Measurements from ENCODE around the gene MAP2K5.

The MAP2K5 gene

GRCh38 chr15:67646847-67647246, 104.3 kb downstream of the MAP2K5 start:
- TF ChIP-seq TSHZ2 (CRISPR knock-in tag; IDR thresholded peaks at IDR 0.05) (no peak), CREB5 (CRISPR knock-in tag; IDR thresholded peaks at IDR 0.05; ENCODE audit: low read depth) (no peak), POU6F1 (CRISPR knock-in tag; IDR thresholded peaks at IDR 0.05; ENCODE audit: borderline replicate concordance, low read depth) (no peak), BACH2 (CRISPR knock-in tag; IDR thresholded peaks at IDR 0.05; ENCODE audit: borderline replicate concordance) (no peak), CSDC2 (CRISPR knock-in tag; IDR thresholded peaks at IDR 0.05) (no peak), SNAI2 (CRISPR knock-in tag; IDR thresholded peaks at IDR 0.05) (no peak)
- no peak for ATAC-seq

GRCh38 chr15:67652586-67652985, 110.1 kb downstream of the MAP2K5 start:
- TF ChIP-seq CSDC2 (CRISPR knock-in tag; IDR thresholded peaks at IDR 0.05): no peak
- no peak for TF ChIP-seq ESRRG (CRISPR knock-in tag; IDR thresholded peaks at IDR 0.05)
- TF ChIP-seq RARB (CRISPR knock-in tag; IDR thresholded peaks at IDR 0.05): no peak
- TF ChIP-seq PATZ1 (CRISPR knock-in tag; IDR thresholded peaks at IDR 0.05; ENCODE audit: borderline replicate concordance): no peak
- TF ChIP-seq ZNF70 (CRISPR knock-in tag; IDR thresholded peaks at IDR 0.05): no peak
- TF ChIP-seq TCF4 (CRISPR knock-in tag; IDR thresholded peaks at IDR 0.05; ENCODE audit: borderline replicate concordance): no peak
- no peak for TF ChIP-seq GLIS3 (CRISPR knock-in tag; IDR thresholded peaks at IDR 0.05)
- no peak for TF ChIP-seq ISL1 (CRISPR knock-in tag; IDR thresholded peaks at IDR 0.05)
- no peak for TF ChIP-seq BACH2 (CRISPR knock-in tag; IDR thresholded peaks at IDR 0.05; ENCODE audit: borderline replicate concordance)
- no peak for TF ChIP-seq ZFP3 (CRISPR knock-in tag; IDR thresholded peaks at IDR 0.05)
- TF ChIP-seq ARNTL (CRISPR knock-in tag; IDR thresholded peaks at IDR 0.05; ENCODE audit: borderline replicate concordance, low read depth): no peak
- no peak for ATAC-seq

- TF ChIP-seq BACH2 (CRISPR knock-in tag; IDR thresholded peaks at IDR 0.05; ENCODE audit: borderline replicate concordance): no peak
- TF ChIP-seq PPARA (CRISPR knock-in tag; IDR thresholded peaks at IDR 0.05; ENCODE audit: borderline replicate concordance): no peak
- TF ChIP-seq CSRNP3 (CRISPR knock-in tag; IDR thresholded peaks at IDR 0.05): no peak
- TF ChIP-seq ISL1 (CRISPR knock-in tag; IDR thresholded peaks at IDR 0.05): no peak
- no peak for TF ChIP-seq OSR1 (CRISPR knock-in tag; IDR thresholded peaks at IDR 0.05)
- no peak for TF ChIP-seq ESRRG (CRISPR knock-in tag; IDR thresholded peaks at IDR 0.05)
- TF ChIP-seq ZC3H10 (CRISPR knock-in tag; IDR thresholded peaks at IDR 0.05): no peak
- no peak for ATAC-seq
Measured at GRCh38 chr15:67660446-67660845, 117.9 kb downstream of the MAP2K5 start.
